ENCODE data around the gene DBT.

- no peak for TF ChIP-seq POLR2A (IDR thresholded peaks at IDR 0.05)
- no peak for TF ChIP-seq CTCF (IDR thresholded peaks at IDR 0.05)
Observed at GRCh38 chr1:100231721-100232120, 17.9 kb downstream of the DBT start.

Measured in tibial nerve (tissue), 3 donors.